ENCODE results near the gene ERLEC1.
"Not testable (repeated sequence)": the region's sequence is repeated elsewhere in the genome, so short reads cannot be mapped to it uniquely, and the experiment has no call there.

ERLEC1 gene

DNA sequence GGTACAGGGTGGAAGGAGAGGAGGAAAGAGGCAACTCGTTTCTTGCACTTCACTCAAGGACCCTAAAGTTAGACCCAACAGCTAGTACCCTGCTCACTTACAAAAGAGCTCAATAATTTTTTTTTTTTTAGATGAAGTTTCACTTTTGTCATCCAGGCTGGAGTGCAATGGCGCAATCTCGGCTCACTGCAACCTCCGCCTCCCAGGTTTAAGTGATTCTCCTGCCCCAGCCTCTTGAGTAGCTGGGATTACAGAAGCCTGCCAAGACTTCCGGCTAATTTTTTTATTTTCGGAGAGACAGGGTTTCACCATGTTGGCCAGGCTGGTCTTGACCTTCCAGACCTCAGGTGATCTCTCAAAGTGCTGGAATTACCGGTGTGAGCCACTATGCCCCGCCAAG, 4.2 kb upstream of the ERLEC1 start:
- DNase-seq: peak; percentile 54

DNA sequence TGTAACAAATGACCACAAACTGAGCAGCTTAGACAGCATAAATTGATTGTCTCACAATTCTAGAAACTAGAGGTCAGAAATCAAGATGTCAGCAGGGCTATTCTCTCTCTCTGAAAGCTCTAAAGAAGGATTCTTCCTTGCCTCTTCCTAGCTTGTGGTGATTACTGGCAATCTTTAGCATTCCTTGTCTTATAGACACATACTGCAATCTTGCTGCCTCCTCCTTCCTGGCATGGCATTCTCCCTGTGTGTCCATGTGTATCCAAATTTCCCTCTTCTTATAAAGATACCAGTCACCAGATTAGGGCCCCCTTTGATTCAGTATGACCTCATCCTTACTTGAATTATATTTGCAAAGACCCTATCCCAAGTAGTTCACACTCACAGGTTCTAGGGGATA, 2.4 kb upstream of the ERLEC1 start:
- no peak for DNase-seq

GRCh38 chr2:53785366-53785765, 1.5 kb upstream of the ERLEC1 start:
- no peak for DNase-seq

DNA sequence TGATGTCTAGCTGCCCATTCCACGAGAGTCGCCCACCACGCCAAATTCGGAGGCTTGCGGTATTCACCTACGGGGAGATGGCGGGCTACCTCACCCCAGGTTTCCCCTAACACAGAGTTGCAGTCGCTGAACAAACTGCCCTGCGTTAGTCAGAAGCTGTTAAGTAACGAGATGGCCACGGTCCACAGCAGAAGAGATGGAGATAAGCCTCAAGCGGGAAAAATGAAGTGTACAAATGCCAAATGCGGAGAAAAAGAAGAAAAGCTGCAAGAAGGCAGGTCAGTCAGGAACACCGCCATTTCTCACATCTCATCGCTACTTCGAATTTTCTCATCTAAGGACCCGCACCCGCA, 516 bp upstream of the ERLEC1 start:
- no peak for DNase-seq

- peak; percentile 13 for DNase-seq
Observed at GRCh38 chr2:53787614-53788289, 908 bp downstream of the ERLEC1 start.

DNA sequence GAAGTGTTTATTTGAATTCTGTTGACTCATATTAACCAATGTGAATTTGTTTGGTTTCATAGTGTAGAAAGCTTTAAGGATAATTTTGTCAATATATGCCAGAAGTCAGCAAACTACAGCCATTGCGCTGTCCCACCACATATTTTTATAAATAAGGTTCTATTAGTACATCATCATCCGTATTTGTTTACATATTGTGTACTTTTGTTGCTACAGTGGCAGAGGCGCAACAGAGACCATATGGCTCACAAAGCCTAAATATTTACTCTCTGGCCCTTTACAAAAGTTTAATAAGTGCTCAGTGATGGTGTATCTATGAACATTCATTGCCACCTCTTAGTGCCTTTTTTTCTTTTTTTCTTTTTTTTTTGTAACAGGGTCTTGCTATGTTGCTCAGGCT, 6.4 kb downstream of the ERLEC1 start:
- DNase-seq: no peak

DNA sequence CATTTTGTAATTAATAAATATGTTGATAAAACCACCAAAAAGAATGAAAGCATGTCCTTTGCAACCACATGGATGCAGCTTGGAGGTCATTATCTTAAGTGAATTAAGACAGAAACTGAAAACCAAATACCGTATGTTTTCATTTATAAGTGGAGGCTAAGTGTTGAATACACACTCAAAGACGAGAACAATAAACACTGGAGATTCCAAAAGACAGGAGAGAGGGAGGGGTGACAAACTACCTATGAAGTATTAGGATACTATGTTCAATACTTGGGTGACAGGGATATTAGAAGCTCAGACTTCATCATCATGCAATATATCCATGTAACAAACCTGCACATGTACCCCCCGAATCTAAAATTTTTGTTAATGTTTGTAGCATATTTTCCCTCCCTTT, 7.0 kb downstream of the ERLEC1 start:
- no peak for DNase-seq

DNA sequence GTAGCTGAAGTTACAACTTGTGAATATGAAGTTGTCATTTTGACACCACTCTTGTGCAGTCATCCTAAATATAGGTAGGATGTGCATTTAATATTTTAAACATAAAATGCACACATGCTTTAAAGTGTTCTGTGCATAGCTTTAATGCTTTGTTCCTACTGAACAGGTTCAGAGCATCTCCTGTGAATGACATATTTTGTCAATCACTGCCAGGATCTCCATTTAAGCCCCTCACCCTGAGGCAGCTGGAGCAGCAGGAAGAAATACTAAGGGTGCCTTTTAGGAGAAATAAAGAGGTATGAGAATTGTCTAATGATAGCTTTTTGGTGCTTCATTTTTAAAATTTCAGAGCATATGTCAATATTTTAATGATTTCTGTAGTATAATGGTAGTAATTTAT, 14.7 kb downstream of the ERLEC1 start:
- no peak for DNase-seq

GRCh38 chr2:53802617-53803151, 15.8 kb downstream of the ERLEC1 start:
- peak; percentile 54 for DNase-seq

DNA sequence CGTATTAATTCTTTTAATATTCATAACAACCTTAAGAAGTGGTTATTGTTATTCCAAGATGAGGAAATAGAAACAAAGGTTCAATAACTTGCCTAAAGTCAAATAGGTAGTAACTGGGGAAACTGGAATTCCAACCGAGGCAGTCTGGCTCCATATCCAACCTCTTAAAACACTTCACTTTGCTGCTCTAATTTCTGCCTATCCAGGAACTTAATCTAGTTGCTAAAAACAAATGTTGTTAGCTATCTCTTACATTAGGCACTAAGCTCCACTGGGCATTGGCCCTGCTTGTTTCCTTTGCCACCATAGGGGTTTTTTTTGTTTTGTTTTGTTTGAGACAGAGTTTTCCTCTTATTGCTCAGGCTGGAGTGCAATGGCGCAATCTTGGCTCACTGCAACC, 24.8 kb downstream of the ERLEC1 start:
- DNase-seq: no peak

- DNase-seq: no peak
Observed at GRCh38 chr2:53813151-53813550, 26.3 kb downstream of the ERLEC1 start.

GRCh38 chr2:53818854-53819435, 32.1 kb downstream of the ERLEC1 start:
- peak; percentile 9 for DNase-seq

DNA sequence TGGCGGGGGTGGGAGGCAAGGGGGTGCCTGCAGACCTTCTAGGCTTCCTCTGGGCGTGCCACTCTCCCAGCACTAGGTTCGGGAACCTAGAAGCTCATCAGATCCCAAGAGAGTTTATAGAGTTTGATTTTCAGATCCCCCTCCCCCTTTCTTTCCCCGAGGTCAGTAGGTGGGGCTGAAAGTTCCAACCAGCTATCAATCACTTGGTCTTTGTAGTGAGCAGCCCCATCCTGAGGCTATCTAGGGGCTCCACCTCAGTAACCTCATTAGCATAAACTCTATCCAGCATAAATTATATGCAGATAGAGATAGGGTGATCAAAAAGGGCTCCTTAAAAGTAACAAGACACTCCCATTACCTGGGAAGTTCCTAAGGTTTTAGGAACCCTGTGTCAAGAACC, 32.8 kb downstream of the ERLEC1 start:
- DNase-seq: no peak

DNA sequence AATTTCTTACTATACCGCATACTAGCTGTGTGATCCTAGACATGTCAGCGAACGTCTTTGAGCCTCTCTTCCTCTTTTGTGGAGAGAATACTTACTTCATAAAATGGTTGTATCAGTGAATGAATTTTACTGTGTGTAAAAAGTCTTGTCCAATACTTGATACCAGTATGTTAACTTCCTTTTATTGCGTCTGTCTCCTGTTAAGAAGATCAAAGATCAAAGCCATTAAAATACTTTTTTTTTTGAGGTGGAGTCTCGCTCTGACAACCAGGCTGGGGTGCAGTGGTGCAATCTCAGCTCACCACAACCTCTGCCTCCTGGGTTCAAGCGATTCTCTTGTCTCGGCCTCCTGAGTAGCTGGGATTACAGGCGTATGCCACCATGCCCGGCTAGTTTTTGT, 33.2 kb downstream of the ERLEC1 start:
- peak; percentile 42 for DNase-seq

GRCh38 chr2:53820711-53821110, 33.9 kb downstream of the ERLEC1 start:
- no peak for DNase-seq

DNA sequence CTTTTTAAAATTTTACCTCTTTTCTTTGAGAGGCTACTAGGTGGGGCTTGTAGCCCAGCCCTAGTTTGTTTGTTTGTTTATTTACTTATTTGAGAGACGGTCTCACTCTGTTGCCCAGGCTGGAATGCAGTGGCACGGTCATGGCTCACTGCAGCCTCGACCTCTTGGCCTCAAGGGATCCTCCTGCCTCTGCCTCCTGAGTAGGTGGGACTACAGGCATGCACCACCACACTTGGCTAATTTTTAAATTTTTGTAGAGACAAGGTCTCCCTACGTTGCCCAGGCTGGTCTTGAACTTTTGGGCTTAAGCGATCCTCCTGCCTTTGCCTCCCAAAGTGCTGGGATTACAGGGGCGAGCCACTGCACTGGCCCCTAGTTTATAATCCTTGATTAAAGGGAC, 35.0 kb downstream of the ERLEC1 start:
- no peak for DNase-seq

DNA sequence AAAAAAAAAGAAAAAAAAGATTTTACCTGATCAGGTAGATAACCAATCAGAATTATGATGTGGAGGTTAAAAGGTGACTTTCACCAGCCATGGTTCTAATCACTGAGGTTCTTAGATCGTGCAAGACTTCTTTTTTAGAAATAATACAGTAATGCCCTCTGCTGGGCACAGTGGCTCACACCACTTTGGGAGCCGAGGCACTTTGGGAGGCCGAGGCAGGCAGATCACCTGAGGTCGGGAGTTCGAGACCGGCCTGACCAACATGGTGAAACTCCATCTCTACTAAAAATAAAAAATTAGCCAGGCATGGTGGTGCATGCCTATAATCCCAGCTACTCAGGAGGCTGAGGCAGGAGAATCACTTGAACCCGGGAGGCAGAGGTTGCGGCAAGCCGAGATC, 36.8 kb downstream of the ERLEC1 start:
- peak; percentile 7 for DNase-seq

DNA sequence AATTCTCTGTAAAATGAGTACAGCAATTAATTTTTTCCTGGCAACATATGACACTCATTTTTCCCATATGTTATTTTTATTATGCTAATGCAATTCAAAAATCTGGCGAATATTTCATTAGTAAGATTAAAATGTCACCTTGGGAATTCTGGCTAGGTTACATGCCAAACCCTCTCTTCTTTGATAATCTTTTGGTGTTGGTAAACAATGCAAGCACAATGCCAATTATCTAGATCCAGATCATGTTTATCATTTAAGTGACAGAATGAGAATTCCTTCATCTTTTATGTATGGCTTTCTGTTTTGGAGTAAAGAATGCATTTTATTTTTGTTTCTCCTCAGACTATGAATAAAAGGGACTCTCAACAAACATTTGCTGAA, 39.2 kb downstream of the ERLEC1 start:
- no peak for DNase-seq

DNA sequence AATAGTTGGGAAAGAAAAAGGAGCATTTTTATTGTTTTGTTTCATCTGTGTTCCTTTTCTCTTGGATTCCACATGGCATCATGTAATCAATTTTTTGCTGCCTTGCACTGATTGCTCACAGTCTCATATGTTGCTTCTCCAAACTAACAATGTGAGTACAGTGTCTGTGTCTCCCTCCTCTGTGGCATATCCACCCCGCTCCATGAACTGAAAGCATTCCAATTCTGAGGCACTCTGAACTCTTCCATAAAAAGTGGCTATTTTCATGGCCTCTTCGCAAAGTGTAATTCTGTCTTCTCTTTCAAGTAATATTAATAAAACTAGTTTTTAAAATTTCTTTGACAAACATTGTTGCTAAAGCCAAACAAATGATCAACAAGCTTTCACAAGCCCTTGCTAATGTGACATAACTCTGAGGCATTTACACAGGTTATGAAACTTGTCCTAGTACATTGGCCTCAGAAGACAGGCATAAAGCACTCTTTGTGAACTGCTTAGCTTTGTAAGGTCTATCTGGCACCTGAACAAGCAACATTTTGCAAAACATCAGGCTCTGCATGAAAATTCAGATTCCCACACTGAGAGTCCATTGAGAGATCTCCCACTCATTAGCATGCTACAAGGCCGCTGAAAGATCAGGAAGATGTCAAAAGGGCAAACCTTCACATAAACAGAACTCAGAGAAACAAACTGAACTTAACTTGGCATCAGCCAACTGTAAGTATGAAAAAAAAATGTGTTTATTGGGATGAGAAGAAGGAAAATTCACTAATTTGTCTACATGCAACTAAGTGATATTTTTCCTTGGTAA, 39.9 kb downstream of the ERLEC1 start:
- no peak for DNase-seq

- no peak for DNase-seq
Observed at GRCh38 chr2:53827398-53828175, 40.7 kb downstream of the ERLEC1 start.

DNA sequence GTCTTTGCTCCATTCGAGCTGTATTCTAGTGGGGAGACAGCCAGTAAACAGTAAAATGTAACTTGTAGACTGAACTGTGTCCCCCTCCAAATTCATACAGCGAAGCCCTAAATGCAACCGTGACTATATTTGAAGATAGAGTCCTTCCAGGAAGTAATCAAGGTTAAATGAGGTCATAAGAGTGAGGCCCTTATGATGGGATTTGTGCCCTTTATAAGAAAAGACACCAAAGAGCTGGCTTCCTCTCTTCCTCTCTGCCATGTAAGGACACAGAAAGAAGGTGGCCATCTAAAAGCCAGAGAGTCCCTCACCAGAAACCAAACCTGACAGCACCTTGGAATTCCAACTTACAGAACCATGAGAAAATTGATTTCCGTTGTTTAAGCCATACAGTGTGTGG, 41.5 kb downstream of the ERLEC1 start:
- DNase-seq: no peak

- DNase-seq: no peak
Observed at GRCh38 chr2:53829273-53829979, 42.6 kb downstream of the ERLEC1 start.

- DNase-seq: not testable (repeated sequence)
Observed at GRCh38 chr2:53829980-53830290, 43.1 kb downstream of the ERLEC1 start.
